ENCODE data around the gene NCAPG. TPM values are rescaled to one million over a fixed set of nuclear protein-coding genes. Genes with fewer than 3 reads are reported as not detected.

Gene NCAPG
- total RNA-seq, 1 donor from 2014 or later = 29.3 TPM

DNA sequence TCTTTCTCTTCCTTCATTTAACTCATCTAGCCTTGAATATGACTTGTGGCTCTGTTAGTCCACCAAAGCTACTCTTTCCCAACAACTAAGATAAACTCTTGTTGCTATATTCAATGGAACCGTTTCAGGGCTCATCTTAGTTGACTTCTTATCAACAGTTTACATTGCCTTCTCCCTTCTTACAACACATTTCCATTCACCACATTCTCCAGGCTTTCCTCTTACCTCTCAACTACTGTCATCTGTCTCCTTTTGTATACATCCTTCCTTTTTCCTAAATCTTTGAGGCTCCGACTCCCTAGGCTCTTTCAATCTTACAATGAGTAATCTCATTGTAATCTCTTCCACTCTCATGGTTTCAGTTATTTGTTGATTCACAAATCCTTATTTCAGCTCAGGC, 58.5 kb downstream of the NCAPG start:
- no peak for DNase-seq (ENCODE audit: low read depth in 2 of 2)

DNA sequence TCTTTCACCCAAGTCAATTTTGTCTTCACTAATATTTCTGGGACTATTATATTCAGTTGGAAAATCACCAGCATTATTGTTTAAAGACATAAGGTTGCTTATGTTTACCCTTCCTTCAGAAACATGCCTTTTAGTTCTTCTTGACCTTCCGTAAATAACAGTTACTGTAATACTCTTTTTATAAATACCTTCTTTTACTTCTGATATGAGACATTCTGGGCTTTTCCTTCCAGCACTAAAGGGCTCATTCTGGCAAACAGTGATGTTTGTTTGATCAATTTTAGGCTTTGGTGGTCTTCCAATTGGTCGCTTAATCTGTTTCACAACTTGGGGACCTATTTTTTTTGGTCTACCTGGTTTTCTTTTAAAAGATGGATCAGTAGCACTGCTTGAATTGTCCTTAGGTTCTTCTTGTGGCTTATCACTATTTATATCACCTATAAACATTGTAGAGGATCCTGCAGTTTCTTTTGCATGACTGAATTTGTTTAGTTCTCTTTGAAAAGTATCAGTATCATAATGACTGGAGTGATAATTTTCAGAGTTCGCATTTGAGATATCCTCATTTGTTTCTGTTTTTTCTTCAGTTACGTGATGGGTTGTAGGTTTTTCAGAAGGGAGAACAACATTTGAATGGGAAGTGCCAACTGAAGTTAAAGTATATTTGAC, 64.8 kb downstream of the NCAPG start:
- no peak for DNase-seq (ENCODE audit: low read depth in 2 of 2)

DNA sequence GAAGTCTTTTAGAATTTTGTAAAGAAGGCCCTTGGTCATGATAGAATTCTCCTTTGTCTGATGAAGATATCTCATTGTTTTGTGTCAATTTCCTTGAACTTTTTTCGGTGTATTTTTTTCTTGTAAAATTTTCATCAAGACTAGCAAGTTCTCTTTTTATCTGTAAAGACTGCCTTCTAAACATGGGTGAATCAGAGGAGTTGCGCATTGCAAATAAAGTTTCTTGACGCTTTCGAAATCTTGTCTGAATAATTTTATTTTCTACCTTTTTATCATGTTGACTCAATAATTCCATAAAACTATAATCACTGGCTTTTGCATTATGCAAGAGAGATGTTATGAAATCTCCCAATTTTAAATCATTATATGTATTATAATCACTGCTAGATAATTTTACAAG, 66.2 kb downstream of the NCAPG start:
- DNase-seq (ENCODE audit: low read depth in 2 of 2) = no peak

DNA sequence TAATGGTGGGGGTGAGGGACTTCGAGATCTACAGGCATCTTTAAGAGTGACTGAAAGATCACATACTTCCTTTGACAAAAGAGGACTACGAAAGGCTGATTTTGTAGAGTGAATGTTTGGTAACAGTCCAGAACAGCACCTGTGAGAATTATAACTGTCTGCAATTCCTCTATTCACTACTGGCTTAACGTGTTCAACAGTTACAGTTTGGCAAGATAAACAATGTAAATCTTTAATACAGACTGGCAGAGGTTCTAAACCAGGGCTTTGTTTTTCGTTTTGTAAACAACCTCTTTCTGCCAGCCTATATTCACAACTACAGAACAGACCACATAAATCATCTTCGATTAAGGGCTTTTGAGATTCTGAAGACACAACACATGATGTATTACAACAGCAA, 66.9 kb downstream of the NCAPG start:
- DNase-seq (ENCODE audit: low read depth in 2 of 2) = no peak

DNA sequence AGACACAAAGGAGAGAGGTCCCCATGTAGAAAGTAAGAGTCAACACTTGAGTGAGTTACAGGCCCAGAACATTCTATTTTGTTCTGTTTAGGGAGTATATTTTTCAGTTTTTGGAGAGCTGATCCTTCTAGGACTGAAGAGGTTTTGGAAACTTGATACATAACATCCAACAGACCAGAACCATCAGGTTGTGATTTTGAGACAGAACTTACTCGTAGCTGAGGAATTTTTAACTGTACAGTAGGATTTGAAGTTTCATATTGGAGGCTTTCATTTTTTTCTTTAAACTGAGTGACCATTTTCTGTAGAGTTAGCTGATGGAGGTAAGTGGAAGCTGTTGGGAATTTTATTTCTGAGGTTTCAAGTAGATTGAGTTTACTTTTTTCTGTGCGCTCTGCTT, 73.3 kb downstream of the NCAPG start:
- no peak for DNase-seq (ENCODE audit: low read depth in 2 of 2)

GRCh38 chr4:17884511-17884910, 73.7 kb downstream of the NCAPG start:
- no peak for DNase-seq (ENCODE audit: low read depth in 2 of 2)

GRCh38 chr4:17889692-17890091, 78.9 kb downstream of the NCAPG start:
- DNase-seq (ENCODE audit: low read depth in 2 of 2) = no peak

- no peak for DNase-seq (ENCODE audit: low read depth in 2 of 2)
Observed at GRCh38 chr4:17894421-17894820, 83.6 kb downstream of the NCAPG start.

Other genes with a start within 250 kb of the NCAPG start
- gene LAP3, start 233.8 kb upstream of the NCAPG start, total RNA-seq = 92.7 and 125 TPM in 2 replicates
- 15.8 and 27.3 TPM in 2 replicates for gene MED28, start 196.3 kb upstream of the NCAPG start, total RNA-seq
- under 0.01 TPM in 1 of 2 replicates, not detected in the other for gene FAM184B, start 29.4 kb upstream of the NCAPG start, total RNA-seq
- gene DCAF16, start 222 bp upstream of the NCAPG start, total RNA-seq = 15.4 and 22.4 TPM in 2 replicates
- 11.0 and 15.0 TPM in 2 replicates for gene LCORL, start 210.8 kb downstream of the NCAPG start, total RNA-seq

Data from dermis microvascular lymphatic vessel endothelial cell (primary cell).